Sigmoid colon (tissue), 3 donors: ENCODE results near the gene STRN4.

ENCODE experiments used
- POLR2A ChIP-seq, 2 donors: fragments of 450-650 bp; IDR thresholded peaks; one replicate each; pipeline ENCODE4 v1.6.1; 2016; ENCODE audit warnings: antibody characterized with exemption in 2 of 2, mild to moderate bottlenecking in 2 of 2, moderate library complexity in 2 of 2
- TF ChIP-seq, protein P1 (sequence below), 4 experiments: fragments of 450-650 bp in 3 of 4; fragments of 200-600 bp in 1 of 4; IDR thresholded peaks; one replicate each; pipeline ENCODE4 v1.5.1; 2016 to 2019; ENCODE audit warnings: antibody characterized with exemption in 4 of 4, mild to moderate bottlenecking in 3 of 4, moderate library complexity in 2 of 4

DNA sequence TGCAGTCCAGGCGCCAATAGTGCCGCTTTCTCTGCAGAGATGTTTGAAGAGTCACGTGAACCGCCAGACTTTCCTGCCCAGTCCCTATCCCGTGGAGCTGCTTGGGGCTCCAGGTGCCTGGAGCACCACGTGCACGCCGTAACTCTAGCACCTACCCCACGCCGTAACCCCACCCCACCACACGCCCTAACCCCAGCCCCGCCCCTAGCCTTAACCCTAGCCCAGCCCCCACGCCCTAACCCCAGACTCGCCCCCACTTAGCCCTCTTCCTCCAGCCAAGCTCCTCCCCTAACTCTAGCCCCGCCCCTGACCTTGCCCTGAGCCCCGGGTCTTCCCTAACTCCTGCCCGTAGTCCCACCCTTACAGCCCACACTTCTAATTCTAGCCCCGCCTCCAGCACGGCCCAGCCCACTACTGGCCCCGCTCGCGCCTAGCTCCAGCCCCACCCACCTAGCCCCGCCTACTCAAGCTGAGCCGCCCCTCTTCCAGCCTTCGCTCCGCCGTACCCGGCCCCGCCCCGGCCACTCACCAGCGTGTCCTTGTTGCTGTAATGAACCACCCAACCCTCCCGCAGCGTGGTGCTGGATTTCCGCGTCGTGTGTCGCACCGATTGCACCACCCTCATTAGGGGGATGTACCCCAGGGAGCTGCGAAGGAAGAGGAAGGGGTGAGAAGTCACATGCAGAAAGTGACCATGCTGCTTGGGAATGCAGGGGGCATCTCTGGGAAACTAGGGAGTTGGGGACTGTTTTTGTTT, 48.9 kb downstream of the STRN4 start:
- TF ChIP-seq POLR2A (IDR thresholded peaks at IDR 0.05), result no peak
- TF ChIP-seq, protein P1, sequence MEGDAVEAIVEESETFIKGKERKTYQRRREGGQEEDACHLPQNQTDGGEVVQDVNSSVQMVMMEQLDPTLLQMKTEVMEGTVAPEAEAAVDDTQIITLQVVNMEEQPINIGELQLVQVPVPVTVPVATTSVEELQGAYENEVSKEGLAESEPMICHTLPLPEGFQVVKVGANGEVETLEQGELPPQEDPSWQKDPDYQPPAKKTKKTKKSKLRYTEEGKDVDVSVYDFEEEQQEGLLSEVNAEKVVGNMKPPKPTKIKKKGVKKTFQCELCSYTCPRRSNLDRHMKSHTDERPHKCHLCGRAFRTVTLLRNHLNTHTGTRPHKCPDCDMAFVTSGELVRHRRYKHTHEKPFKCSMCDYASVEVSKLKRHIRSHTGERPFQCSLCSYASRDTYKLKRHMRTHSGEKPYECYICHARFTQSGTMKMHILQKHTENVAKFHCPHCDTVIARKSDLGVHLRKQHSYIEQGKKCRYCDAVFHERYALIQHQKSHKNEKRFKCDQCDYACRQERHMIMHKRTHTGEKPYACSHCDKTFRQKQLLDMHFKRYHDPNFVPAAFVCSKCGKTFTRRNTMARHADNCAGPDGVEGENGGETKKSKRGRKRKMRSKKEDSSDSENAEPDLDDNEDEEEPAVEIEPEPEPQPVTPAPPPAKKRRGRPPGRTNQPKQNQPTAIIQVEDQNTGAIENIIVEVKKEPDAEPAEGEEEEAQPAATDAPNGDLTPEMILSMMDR (IDR thresholded peaks at IDR 0.05), result no peak
